Fibroblast of skin of scalp (primary cell): Measurements from ENCODE around the gene PAM.

Experiments
- DNase-seq: peaks from one replicate; pipeline ENCODE4 v3.0.0-alpha.2; 2013

PAM gene

DNA sequence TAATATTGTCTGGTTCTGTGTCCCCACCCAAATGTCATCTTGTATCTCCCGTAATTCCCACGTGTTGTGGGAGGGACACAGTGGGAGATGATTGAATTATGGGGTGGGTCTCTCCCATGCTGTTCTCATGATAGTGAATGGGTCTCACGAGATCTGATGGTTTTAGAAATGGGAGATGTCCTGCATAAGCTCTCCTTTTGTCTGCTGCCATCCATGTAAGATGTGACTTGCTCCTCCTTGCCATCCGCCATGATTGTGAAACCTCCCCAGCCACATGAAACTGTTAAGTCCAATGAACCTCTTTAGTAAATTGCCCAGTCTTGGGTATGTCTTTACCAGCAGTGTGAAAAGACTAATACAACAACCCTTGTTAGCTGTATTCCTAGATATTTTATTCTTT, 320.3 kb downstream of the PAM start:
- no peak for DNase-seq
